H9 (cell line): ENCODE measurements around the gene TRMT44. TPM values are rescaled to one million over a fixed set of nuclear protein-coding genes. Genes with fewer than 3 reads are reported as not detected.

Experiments
- DNase-seq: peaks from one replicate; pipeline ENCODE4 v3.0.0-alpha.2; 2017
- H2AFZ ChIP-seq: one replicate; pipeline ENCODE4 v1.6.1; 2013; ENCODE audit warnings: mild to moderate bottlenecking, low read length, control low read depth, moderate library complexity
- H2AK5ac ChIP-seq: 2 replicates; pipeline ENCODE4 v1.6.1; 2013; ENCODE audit warnings: low read length, control low read depth, mixed read lengths; ENCODE audit not compliant: insufficient read length
- H2BK120ac ChIP-seq: one replicate; pipeline ENCODE4 v1.6.1; 2013; ENCODE audit warnings: low read depth, mild to moderate bottlenecking, low read length, control low read depth, inconsistent platforms; ENCODE audit not compliant: poor library complexity, severe bottlenecking
- H2BK12ac ChIP-seq: 2 replicates; pipeline ENCODE4 v1.6.1; 2013; ENCODE audit warnings: low read length, control low read depth, mixed read lengths, low read depth; ENCODE audit not compliant: insufficient read length
- H2BK15ac ChIP-seq: 2 replicates; pipeline ENCODE4 v1.6.1; 2013; ENCODE audit warnings: low read depth, low read length, control low read depth
- H2BK20ac ChIP-seq: one replicate; pipeline ENCODE4 v1.6.1; 2013; ENCODE audit warnings: low read depth, mild to moderate bottlenecking, low read length, control low read depth, inconsistent platforms; ENCODE audit not compliant: poor library complexity, severe bottlenecking
- H2BK5ac ChIP-seq: 2 replicates; pipeline ENCODE4 v1.6.1; 2013; ENCODE audit warnings: low read length, control low read depth, mixed read lengths; ENCODE audit not compliant: insufficient read length
- H3K14ac ChIP-seq: 2 replicates; pipeline ENCODE4 v1.6.1; 2013; ENCODE audit warnings: low read length, control low read depth; ENCODE audit not compliant: insufficient read depth
- H3K18ac ChIP-seq: 2 replicates; pipeline ENCODE4 v1.6.1; 2013; ENCODE audit warnings: low read depth, mild to moderate bottlenecking, mixed read lengths, low read length, control low read depth; ENCODE audit not compliant: insufficient read length
- H3K23ac ChIP-seq: 2 replicates; pipeline ENCODE4 v1.6.1; 2013; ENCODE audit warnings: low read length, control low read depth, mixed read lengths, low read depth; ENCODE audit not compliant: insufficient read length
- H3K23me2 ChIP-seq: 2 replicates; pipeline ENCODE4 v1.6.1; 2013; ENCODE audit warnings: low read depth, mild to moderate bottlenecking, mixed read lengths, low read length, control low read depth; ENCODE audit not compliant: insufficient read length, poor library complexity, severe bottlenecking
- H3K27ac ChIP-seq: 2 replicates; pipeline ENCODE4 v1.5.1; 2013; ENCODE audit warnings: low read length, control low read depth, mixed read lengths, low read depth; ENCODE audit not compliant: insufficient read length
- H3K27me3 ChIP-seq: 2 replicates; pipeline ENCODE4 v1.6.1; 2013; ENCODE audit warnings: low read length, control low read depth, inconsistent platforms; ENCODE audit not compliant: insufficient read depth
- H3K4ac ChIP-seq: 2 replicates; pipeline ENCODE4 v1.6.1; 2013; ENCODE audit warnings: low read depth, mild to moderate bottlenecking, control low read depth, inconsistent platforms, low read length, moderate library complexity
- H3K4me1 ChIP-seq: 2 replicates; pipeline ENCODE4 v1.6.1; 2013; ENCODE audit warnings: low read length, control low read depth, inconsistent platforms; ENCODE audit not compliant: insufficient read depth
- H3K4me2 ChIP-seq: 2 replicates; pipeline ENCODE4 v1.6.1; 2013; ENCODE audit warnings: low read length, control low read depth, mixed read lengths; ENCODE audit not compliant: insufficient read length, insufficient read depth
- H3K56ac ChIP-seq: 2 replicates; pipeline ENCODE4 v1.6.1; 2013; ENCODE audit warnings: low read depth, mild to moderate bottlenecking, mixed read lengths, low read length, control low read depth; ENCODE audit not compliant: insufficient read length
- H3K79me1 ChIP-seq: 2 replicates; pipeline ENCODE4 v1.6.1; 2013; ENCODE audit warnings: low read depth, mild to moderate bottlenecking, moderate library complexity, low read length, control low read depth, inconsistent platforms; ENCODE audit not compliant: insufficient read depth, poor library complexity, severe bottlenecking
- H3K79me2 ChIP-seq: 2 replicates; pipeline ENCODE4 v1.6.1; 2013; ENCODE audit warnings: low read length, control low read depth, inconsistent platforms; ENCODE audit not compliant: insufficient read depth
- H3K9ac ChIP-seq: 2 replicates; pipeline ENCODE4 v1.6.1; 2013; ENCODE audit warnings: low read length, control low read depth, mixed read lengths; ENCODE audit not compliant: insufficient read length; ENCODE audit errors: extremely low read depth
- H3K9me3 ChIP-seq: one replicate; pipeline ENCODE4 v1.6.1; 2013; ENCODE audit warnings: low read depth, low read length, inconsistent platforms; ENCODE audit not compliant: control insufficient read depth
- H3T11ph ChIP-seq: one replicate; pipeline ENCODE4 v1.6.1; 2013; ENCODE audit warnings: mild to moderate bottlenecking, low read length, control low read depth, inconsistent platforms
- H4K20me1 ChIP-seq: one replicate; pipeline ENCODE4 v1.6.1; 2013; ENCODE audit not compliant: control insufficient read depth, insufficient read length, insufficient read depth
- H4K5ac ChIP-seq: 2 replicates; pipeline ENCODE4 v1.6.1; 2013; ENCODE audit warnings: low read depth, mild to moderate bottlenecking, mixed read lengths, low read length, control low read depth; ENCODE audit not compliant: insufficient read length
- H4K8ac ChIP-seq: replicated peaks from 2 replicates; pipeline ENCODE4 v1.6.1; 2013; ENCODE audit warnings: low read length, control low read depth, mixed read lengths, low read depth; ENCODE audit not compliant: insufficient read length
- H4K91ac ChIP-seq: 2 replicates; pipeline ENCODE4 v1.6.1; 2013; ENCODE audit warnings: low read depth, mild to moderate bottlenecking, moderate library complexity, mixed read lengths, low read length, control low read depth; ENCODE audit not compliant: insufficient read length
- H3K27ac Mint-ChIP-seq, 3 experiments: 2 replicates in 2 of 3; 3 replicates in 1 of 3; pipeline ENCODE4 v1.8.0; 2020 to 2021; ENCODE audit warnings: mixed read lengths in 3 of 3, mild to moderate bottlenecking in 1 of 3, moderate library complexity in 1 of 3
- H3K27me3 Mint-ChIP-seq: 2 replicates; pipeline ENCODE4 v1.8.0; 2021; ENCODE audit warnings: low read depth, mild to moderate bottlenecking, moderate library complexity, mixed read lengths
- H3K36me3 Mint-ChIP-seq, 3 experiments: 2 replicates in 2 of 3; 3 replicates in 1 of 3; pipeline ENCODE4 v1.8.0; 2020 to 2021; ENCODE audit warnings: low read depth in 3 of 3, mixed read lengths in 3 of 3; ENCODE audit not compliant: insufficient read depth in 1 of 3
- H3K4me1 Mint-ChIP-seq, 2 experiments: 2 replicates each; pipeline ENCODE4 v1.8.0; 2020; ENCODE audit warnings: mixed read lengths in 2 of 2
- H3K4me3 Mint-ChIP-seq, 2 experiments: 2 replicates in 1 of 2; 3 replicates in 1 of 2; pipeline ENCODE4 v1.8.0; 2020 to 2021; ENCODE audit warnings: mild to moderate bottlenecking in 2 of 2, mixed read lengths in 2 of 2, moderate library complexity in 1 of 2
- H3K9me3 Mint-ChIP-seq, 2 experiments: 2 replicates in 1 of 2; 3 replicates in 1 of 2; pipeline ENCODE4 v1.8.0; 2020; ENCODE audit warnings: mild to moderate bottlenecking in 2 of 2, mixed read lengths in 2 of 2, moderate library complexity in 1 of 2
- WGBS: extraction: QIAGEN DNeasy Blood & Tissue Kit; methylation state at CpG from one replicate; pipeline ENCODE4 v1.1.7; 2013; ENCODE audit warnings: missing lambda C conversion rate, low lambda C conversion rate, mixed read lengths; ENCODE audit not compliant: insufficient read length; ENCODE audit errors: extremely low coverage; 5-methylcytosine and 5-hydroxymethylcytosine counted together
- total RNA-seq: library from RNA; stranded (reverse); gene quantifications from 2 replicates; pipeline ENCODE4 v1.2.1, GENCODE V29; 2021
- TF ChIP-seq, protein P1 (sequence below): fragments of 200-600 bp; sonication (generic); conservative IDR thresholded peaks from 3 replicates; pipeline ENCODE4 v1.8.0; 2021; ENCODE audit warnings: antibody characterized with exemption, mild to moderate bottlenecking

The TRMT44 gene
- total RNA-seq, 1 experiment from 2014 or later, result 22.8 TPM

DNA sequence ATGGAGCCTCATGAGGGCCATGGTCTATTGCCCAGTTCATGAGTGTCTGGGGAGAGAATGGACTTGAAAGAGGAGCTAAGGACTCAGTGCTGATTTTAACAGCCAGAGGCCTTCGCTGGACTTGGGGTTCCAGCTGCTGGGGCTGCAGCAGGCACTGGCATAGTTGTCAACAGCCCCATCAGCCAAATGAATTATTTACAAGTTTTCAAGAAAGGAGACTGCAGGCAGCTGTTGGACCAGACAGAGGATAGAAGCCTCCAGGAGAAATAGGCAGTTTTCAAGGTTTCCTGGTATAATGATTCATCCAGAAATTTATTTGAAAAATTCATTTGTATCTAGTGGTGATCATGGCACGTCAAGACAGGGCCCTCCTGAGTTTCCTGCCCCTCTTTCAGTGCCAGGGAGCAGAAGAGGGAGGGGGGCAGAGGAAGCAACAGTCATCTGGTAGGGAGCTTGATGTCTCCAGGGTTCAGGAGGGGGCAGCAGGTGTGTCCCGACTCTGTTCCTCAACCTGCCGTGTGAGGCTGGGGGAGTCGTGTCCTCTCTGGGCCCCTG, 76.5 kb downstream of the TRMT44 start:
- no CpG with 5 or more reads among the region's 5 CpGs for WGBS
- no peak overlapping the region for H2BK120ac ChIP-seq
- no peaks in the 10 kb centered on the region for H3K79me1 ChIP-seq

More for the DNA sequence above, 76.5 kb downstream of the TRMT44 start:
- TF ChIP-seq, protein P1, sequence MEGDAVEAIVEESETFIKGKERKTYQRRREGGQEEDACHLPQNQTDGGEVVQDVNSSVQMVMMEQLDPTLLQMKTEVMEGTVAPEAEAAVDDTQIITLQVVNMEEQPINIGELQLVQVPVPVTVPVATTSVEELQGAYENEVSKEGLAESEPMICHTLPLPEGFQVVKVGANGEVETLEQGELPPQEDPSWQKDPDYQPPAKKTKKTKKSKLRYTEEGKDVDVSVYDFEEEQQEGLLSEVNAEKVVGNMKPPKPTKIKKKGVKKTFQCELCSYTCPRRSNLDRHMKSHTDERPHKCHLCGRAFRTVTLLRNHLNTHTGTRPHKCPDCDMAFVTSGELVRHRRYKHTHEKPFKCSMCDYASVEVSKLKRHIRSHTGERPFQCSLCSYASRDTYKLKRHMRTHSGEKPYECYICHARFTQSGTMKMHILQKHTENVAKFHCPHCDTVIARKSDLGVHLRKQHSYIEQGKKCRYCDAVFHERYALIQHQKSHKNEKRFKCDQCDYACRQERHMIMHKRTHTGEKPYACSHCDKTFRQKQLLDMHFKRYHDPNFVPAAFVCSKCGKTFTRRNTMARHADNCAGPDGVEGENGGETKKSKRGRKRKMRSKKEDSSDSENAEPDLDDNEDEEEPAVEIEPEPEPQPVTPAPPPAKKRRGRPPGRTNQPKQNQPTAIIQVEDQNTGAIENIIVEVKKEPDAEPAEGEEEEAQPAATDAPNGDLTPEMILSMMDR, result no peak
- Histone ChIP-seq H3K9me3 (no peaks in the 10 kb centered on the region), H4K20me1 (no peaks in the 10 kb centered on the region), H2BK12ac (no peak overlapping the region), H3T11ph (no peak overlapping the region), H2BK20ac (no peak overlapping the region), H4K8ac (no peak overlapping the region), H3K23me2 (no peaks in the 10 kb centered on the region), H3K23ac (no peak overlapping the region), H4K5ac (no peak overlapping the region), H3K79me2 (no peaks in the 10 kb centered on the region), H2AFZ (no peak overlapping the region), H2BK15ac (no peak overlapping the region), H3K18ac (no peak overlapping the region), H3K4me2 (no peak overlapping the region), H3K14ac (no peak overlapping the region; the same call in 1 of the 2 replicates), H3K9ac (no peak overlapping the region), H2AK5ac (no peak overlapping the region), H3K4ac (no peak overlapping the region), H3K56ac (no peak overlapping the region), H3K27me3 (no peaks in the 10 kb centered on the region), H3K4me1 (no peaks in the 10 kb centered on the region), H2BK5ac (no peak overlapping the region), H4K91ac (no peak overlapping the region), H3K27ac (no peak overlapping the region)
- no peak overlapping the region; a peak in 1 of 7 replicates for H3K27ac Mint-ChIP-seq
- H3K4me3 Mint-ChIP-seq, result no peak overlapping the region
- peaks cover 11 to 14% (median 14%) of the 10 kb centered on the region in 3 experiments for H3K36me3 Mint-ChIP-seq
- H3K27me3 Mint-ChIP-seq, result no peaks in the 10 kb centered on the region
- H3K9me3 Mint-ChIP-seq, result peaks cover 15 to 18% of the 10 kb centered on the region in 2 experiments
- DNase-seq, result no peak
- H3K4me1 Mint-ChIP-seq, result no peaks in the 10 kb centered on the region
